ENCODE data around the gene MEIG1.
"Not testable (repeated sequence)": the region's sequence is repeated elsewhere in the genome, so short reads cannot be mapped to it uniquely, and the experiment has no call there.

Gene MEIG1, protein sequence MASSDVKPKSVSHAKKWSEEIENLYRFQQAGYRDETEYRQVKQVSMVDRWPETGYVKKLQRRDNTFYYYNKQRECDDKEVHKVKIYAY

GRCh38 chr10:14959221-14960057 is at the start of gene MEIG1:
TSS of gene MEIG1 (plus strand) at chr10:14959388. CDS start at chr10:14966469, 7,081 bp downstream.
- peak; percentile 79 for DNase-seq

- DNase-seq = no peak
Observed at GRCh38 chr10:14910953-14911352, 48.2 kb upstream of the MEIG1 start.

GRCh38 chr10:14911801-14912200 is 47.4 kb upstream of the MEIG1 start:
- no peak for DNase-seq

- DNase-seq = no peak
Observed at GRCh38 chr10:14916600-14916999, 42.6 kb upstream of the MEIG1 start.

DNA sequence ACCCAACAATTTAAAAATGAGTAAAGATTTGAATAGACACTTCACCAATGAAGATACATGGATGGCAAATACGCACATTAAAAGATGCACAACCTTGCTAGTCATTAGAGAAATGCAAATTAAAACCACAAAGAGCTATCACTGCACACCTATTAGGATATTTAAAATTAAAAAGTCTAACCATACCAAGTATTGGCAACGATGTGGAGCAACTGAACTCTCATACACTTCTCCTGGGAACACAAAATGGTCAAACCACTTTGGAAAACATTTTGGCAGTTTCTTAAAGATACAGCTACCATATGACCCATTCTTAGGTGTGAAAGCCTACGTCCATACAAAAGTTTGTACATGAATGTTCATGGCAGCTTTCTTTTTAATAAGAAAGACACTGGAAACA is 41.4 kb upstream of the MEIG1 start:
- no peak for DNase-seq

DNA sequence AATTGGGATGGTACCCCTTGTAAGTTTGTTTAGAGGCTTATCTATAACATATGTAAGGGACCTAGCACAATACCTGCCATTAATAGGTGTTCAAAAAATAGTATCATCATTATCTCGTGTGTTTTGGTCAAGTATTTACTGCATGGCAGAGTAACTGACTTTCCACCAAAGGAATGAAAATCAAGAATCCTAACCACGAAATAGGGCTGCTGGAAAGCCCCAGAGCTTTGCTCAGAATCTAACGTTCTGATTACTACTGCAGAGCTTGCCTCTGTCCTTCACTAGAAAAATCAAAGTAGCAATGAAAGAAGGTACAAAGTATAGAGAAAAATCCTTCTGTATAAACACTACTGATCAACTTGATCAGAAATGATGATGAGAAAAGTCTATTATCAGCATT is 40.2 kb upstream of the MEIG1 start:
- DNase-seq = no peak

- DNase-seq = no peak
Observed at GRCh38 chr10:14924013-14924412, 35.2 kb upstream of the MEIG1 start.

DNA sequence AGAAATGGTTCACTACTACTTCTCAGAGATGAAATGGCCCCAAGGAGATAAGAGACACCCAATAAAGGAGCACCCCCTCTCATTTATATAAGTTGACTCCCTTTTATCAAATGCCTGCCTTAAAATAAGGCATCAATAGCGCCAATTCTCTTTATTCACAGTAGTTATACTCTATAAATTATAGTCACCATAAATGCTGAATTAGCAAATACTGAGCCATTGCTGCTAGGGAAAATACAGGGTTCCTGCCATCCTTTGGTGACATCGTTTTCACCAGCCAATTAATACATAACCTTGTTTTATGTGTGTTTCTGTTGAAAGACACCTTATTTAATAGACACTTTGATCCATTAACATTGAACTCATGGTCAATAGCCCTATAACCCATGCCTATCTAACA is 33.9 kb upstream of the MEIG1 start:
- DNase-seq = no peak

DNA sequence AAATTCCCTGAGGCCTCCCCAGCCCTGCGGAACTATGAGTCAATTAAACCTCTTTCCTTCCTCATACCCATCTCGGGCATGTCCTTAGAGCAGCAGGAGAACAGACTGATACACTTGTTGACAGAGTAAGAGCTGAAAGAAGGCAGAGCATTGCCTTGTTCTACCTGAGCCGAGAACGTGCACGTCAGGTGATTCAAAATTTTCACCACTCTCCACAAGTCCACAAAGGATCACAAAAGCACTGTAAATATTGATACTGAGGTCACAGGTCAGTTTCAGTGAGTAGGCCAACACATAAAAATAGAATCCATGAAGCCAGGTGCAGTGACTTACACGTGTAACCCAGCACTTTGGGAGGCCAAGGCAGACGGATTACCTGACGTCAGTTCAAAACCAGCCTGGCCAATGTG is 33.1 kb upstream of the MEIG1 start:
- DNase-seq = no peak

DNA sequence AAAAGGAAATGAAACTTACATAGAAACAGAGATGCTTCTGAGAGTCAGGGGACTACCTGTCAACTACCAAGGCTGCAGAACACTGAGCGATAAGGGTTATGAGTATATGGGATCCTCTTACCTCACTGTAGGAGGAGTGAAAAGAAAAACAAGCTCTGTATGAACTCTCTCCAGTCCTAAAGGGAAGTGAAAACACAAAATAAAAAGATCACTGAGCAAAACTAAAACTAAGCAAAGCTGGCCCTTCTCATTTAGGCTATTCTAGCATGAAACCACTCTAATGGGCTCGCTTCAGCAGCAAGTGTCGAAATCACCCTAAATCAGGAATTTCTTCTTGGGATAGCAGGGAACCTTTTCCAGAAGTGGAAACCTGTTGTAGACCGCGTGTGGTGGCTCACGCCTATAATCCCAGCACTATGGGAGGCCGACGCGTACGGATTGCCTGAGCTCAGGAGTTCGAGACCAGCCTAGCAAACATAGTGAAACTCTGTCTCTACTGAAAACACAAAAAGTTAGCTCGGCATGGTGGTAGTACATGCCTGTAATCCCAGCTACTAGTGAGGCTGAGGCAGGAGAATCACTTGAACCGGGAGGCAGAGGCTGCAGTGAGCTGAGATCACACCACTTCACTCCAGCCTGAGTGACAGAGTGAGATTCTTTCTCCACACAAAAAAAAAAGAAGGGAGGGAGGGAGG is 32.3 kb upstream of the MEIG1 start:
- no peak for DNase-seq

GRCh38 chr10:14930610-14931009 is 28.6 kb upstream of the MEIG1 start:
- DNase-seq = no peak

GRCh38 chr10:14936584-14936983 is 22.6 kb upstream of the MEIG1 start:
- no peak for DNase-seq

DNA sequence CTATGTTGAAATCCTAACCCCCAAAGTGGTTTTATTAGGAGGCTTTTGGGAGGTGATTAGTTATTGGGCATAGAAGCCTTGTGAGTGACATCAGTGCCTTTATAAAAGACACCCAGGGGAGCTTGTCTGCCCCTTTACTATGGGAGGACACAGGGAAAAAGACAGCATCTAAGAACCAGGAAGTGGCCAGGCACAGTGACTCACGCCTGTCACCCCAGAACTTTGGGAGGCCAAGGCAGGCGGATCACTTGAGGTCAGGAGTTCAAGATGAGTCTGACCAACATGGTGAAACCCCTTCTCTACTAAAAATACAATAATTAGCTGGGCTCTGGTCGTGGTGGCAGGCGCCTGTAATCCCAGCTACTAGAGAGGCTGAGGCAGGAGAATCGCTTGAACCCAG is 20.2 kb upstream of the MEIG1 start:
- DNase-seq = not testable (repeated sequence)

GRCh38 chr10:14942147-14942949 is 16.8 kb upstream of the MEIG1 start:
- not testable (repeated sequence) for DNase-seq

- not testable (repeated sequence) for DNase-seq
Observed at GRCh38 chr10:14942950-14943338, 16.2 kb upstream of the MEIG1 start.

DNA sequence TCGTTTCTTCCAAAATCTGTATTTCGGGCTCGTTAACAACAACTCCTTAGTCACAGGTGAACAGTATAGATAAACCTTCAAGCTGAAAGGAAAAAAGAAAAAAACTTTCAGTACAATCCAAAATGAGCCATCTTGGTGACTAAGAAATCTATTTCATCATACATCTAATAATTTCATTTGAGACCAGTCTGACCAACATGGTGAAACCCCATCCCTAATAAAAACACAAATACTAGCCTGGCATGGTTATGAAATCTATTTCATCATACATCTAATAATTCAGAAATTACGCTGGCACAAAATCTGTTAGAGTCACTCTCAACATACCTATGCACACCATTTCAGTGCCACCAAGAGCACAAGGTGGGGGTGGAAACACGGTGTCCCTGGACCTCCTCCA is 14.1 kb upstream of the MEIG1 start:
- DNase-seq = no peak

- no peak for DNase-seq
Observed at GRCh38 chr10:14947268-14947667, 11.9 kb upstream of the MEIG1 start.

DNA sequence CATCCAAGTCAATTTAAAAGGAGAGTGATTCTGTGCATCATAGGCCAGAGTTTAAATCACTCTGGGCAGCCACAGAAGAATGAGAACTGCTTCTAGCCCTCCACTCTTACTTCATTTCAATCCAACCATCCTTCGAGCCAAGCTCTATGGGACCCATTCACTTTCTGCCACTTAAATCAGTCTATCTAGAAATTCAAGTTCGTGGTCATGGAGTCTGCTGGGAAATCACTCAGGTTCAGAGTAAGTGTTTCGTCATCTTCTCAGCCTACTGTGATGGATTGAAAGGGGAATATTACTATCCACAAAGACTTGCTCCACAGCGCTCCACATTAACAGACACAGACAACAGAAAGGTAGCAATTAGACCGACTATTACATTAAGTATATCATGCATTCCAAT is 9.9 kb upstream of the MEIG1 start:
- DNase-seq = no peak

DNA sequence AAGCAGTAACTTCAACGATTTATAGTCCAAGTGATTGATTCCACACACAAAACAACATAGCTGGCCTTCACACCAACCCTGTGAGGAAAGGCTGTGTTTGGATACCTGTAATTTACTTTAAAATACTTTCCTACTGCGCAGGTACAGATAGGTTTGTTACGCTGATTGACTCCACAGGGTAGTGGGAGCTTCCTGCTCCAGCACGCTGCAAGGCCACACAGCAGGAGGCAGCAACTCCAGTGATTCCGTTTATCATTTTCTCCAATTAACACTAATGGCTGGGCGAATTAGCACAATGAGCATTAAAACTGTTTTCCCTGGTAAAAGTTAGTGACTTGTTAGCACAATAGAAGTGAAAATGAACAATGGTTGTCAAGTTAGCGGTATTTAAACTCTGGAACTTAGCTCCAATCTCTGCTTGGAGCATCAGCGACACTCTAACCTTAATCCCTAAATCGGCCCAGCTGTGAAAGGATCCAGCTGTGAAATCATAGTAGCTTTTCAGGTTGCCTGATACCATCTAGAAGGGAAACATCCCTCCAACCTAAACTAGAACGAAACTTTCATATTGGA is 6.3 kb upstream of the MEIG1 start:
- no peak for DNase-seq

DNA sequence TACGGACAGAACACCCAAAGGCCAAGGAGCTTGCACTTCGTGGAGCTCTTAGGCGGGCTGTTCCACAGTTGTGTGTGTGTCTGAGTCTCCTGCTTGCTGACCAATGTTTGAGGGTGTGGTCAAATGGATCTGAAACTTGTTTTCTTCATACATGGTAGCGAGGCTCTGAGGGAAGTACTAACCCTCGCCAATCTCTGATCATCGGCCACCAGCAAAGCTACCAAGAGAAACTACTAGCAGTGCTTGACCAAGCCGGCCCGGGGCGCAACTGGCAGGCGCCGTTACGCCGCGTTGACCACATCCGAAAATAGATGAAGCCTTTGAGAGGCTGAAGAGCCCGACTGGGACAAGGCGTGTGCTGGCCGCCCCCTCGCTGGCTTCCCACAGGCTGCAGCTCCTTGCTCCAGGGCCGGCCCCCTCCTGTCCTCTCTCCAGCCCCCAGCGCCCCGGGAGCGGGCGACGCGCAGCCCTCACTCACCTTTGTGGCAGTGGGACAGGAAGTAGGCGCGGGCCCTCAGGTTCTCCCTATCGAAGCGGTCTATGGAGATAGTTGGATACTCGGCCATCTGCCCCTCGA is 5.7 kb upstream of the MEIG1 start:
- DNase-seq = no peak

- DNase-seq = peak; percentile 93
Observed at GRCh38 chr10:14954001-14954770, 5.0 kb upstream of the MEIG1 start, which contains the start of gene DCLRE1C. TSS of gene DCLRE1C (minus strand) at chr10:14954096. CDS start at chr10:14954010, 86 bp downstream.

- DNase-seq = no peak
Observed at GRCh38 chr10:14954934-14955333, 4.3 kb upstream of the MEIG1 start.

Data from NCI-H1105 (cell line).